Measurements from ENCODE around the gene MCC.

MCC gene

GRCh38 chr5:113487781-113488644 is at the start of gene MCC:
Gene MCC, minus strand, starts transcription at chr5:113488453.
- H3K27ac Mint-ChIP-seq = no peak within 1 kb of the TSS
- peak; percentile 93 for DNase-seq
- H3K36me3 Mint-ChIP-seq (ENCODE audit: low read depth) = peaks cover 6% of the 10 kb centered on the region
- peaks cover 31% of the 10 kb centered on the region for H3K9me3 Mint-ChIP-seq
- peaks cover 6% of the 10 kb centered on the region for H3K4me1 Mint-ChIP-seq
- TF ChIP-seq, protein P1, sequence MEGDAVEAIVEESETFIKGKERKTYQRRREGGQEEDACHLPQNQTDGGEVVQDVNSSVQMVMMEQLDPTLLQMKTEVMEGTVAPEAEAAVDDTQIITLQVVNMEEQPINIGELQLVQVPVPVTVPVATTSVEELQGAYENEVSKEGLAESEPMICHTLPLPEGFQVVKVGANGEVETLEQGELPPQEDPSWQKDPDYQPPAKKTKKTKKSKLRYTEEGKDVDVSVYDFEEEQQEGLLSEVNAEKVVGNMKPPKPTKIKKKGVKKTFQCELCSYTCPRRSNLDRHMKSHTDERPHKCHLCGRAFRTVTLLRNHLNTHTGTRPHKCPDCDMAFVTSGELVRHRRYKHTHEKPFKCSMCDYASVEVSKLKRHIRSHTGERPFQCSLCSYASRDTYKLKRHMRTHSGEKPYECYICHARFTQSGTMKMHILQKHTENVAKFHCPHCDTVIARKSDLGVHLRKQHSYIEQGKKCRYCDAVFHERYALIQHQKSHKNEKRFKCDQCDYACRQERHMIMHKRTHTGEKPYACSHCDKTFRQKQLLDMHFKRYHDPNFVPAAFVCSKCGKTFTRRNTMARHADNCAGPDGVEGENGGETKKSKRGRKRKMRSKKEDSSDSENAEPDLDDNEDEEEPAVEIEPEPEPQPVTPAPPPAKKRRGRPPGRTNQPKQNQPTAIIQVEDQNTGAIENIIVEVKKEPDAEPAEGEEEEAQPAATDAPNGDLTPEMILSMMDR (IDR thresholded peaks at IDR 0.05) = no peak
- peaks cover 72% of the 10 kb centered on the region for H3K27me3 Mint-ChIP-seq (ENCODE audit: low read depth, poor library complexity)
- H3K4me3 Mint-ChIP-seq = peak within 1 kb of the TSS; percentile 90

DNA sequence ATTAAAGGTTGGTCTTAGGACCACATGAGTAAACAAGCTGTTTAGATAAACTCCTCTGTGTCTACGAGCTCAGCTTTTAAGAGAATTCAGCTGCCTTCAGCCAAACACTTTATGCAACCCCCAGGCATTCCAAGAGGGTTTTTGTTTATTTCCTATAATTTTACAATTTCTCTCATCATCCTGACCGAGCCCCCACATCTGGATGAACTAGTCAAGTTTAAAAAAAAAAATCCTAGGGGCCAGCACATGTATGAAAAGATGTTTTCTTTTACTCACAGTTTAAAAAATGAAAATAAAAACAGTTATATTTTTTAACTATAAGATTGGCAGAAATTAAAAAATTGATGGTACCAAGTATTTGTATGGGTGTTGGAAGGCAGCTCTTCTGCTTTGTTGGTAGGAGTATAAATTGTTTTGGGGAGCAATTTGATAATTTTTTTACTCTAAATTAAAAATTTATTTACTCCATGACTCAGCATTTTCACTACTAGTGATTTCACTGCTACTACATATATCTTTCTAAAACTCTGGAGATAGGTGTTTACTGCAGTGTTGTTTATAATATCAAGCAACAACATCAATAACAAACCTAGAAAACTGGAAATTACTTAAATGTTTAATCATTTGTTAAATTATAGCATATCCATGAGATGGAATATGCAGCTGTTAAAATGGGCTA is 43.4 kb upstream of the MCC start:
- DNase-seq = no peak
- H3K9me3 Mint-ChIP-seq = peaks cover 28% of the 10 kb centered on the region
- H3K27me3 Mint-ChIP-seq (ENCODE audit: low read depth, poor library complexity) = no peaks in the 10 kb centered on the region
- peaks cover 89% of the 10 kb centered on the region for H3K36me3 Mint-ChIP-seq (ENCODE audit: low read depth)
- H3K4me3 Mint-ChIP-seq = no peak overlapping the region
- H3K4me1 Mint-ChIP-seq = no peaks in the 10 kb centered on the region
- H3K27ac Mint-ChIP-seq = no peak overlapping the region
- TF ChIP-seq, protein P1 (IDR thresholded peaks at IDR 0.05) = no peak

GRCh38 chr5:113527746-113528145 is 39.5 kb upstream of the MCC start:
- Mint-ChIP-seq H3K27me3 (ENCODE audit: low read depth, poor library complexity) (no peaks in the 10 kb centered on the region), H3K36me3 (ENCODE audit: low read depth) (peaks cover 65% of the 10 kb centered on the region), H3K9me3 (peaks cover 25% of the 10 kb centered on the region), H3K27ac (no peak overlapping the region), H3K4me3 (no peak overlapping the region), H3K4me1 (no peaks in the 10 kb centered on the region)
- DNase-seq = no peak
- TF ChIP-seq, protein P1 (IDR thresholded peaks at IDR 0.05) = no peak

GRCh38 chr5:113526421-113526820 is 38.2 kb upstream of the MCC start:
- Mint-ChIP-seq H3K27me3 (ENCODE audit: low read depth, poor library complexity) (no peaks in the 10 kb centered on the region), H3K27ac (no peak overlapping the region), H3K4me1 (no peaks in the 10 kb centered on the region), H3K36me3 (ENCODE audit: low read depth) (peaks cover 52% of the 10 kb centered on the region), H3K9me3 (peaks cover 13% of the 10 kb centered on the region), H3K4me3 (no peak overlapping the region)
- DNase-seq = no peak
- TF ChIP-seq, protein P1 (IDR thresholded peaks at IDR 0.05) = no peak

DNA sequence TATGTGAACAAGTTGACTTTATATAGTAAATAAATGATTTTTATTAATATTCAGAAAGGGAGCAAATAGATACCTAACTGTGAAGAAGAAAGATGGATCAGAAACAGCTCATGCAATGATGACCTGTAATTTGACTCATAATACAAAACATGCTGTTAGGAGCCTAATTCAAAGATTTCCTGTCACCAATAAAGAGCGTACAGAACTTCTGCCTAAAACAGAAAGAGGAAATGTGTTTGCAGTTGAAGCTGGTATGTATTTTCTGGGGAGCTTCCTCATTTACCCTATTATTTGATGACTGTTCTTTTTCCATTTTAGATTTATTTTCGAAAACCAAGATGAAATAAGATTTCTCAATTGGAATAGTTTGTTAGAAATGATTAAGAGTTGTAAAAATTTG is 36.7 kb upstream of the MCC start:
- TF ChIP-seq, protein P1 (IDR thresholded peaks at IDR 0.05) = no peak
- Mint-ChIP-seq H3K9me3 (no peaks in the 10 kb centered on the region), H3K27ac (no peak overlapping the region), H3K27me3 (ENCODE audit: low read depth, poor library complexity) (no peaks in the 10 kb centered on the region), H3K4me1 (no peaks in the 10 kb centered on the region), H3K4me3 (no peak overlapping the region), H3K36me3 (ENCODE audit: low read depth) (peaks cover 51% of the 10 kb centered on the region)
- DNase-seq = no peak
